GM23248 (cell line): ENCODE results near the gene OR2A2. TPM values are rescaled to one million over a fixed set of nuclear protein-coding genes. Genes with fewer than 3 reads are reported as not detected.

Experiments used
- DNase-seq: peaks from one replicate; pipeline ENCODE4 v3.0.0-alpha.2; 2015
- H2AFZ ChIP-seq: fragments of 200-600 bp; sonication (generic); 2 replicates; pipeline ENCODE4 v1.6.1; 2016; ENCODE audit warnings: antibody characterized with exemption
- H3F3A ChIP-seq: fragments of 200-600 bp; sonication (generic); 2 replicates; pipeline ENCODE4 v1.6.1; 2016; ENCODE audit warnings: mild to moderate bottlenecking, antibody characterized with exemption, mixed run types; ENCODE audit not compliant: insufficient read depth
- H3K27ac ChIP-seq: fragments of 200-600 bp; sonication (generic); 2 replicates; pipeline ENCODE4 v1.5.1; 2016; ENCODE audit warnings: mild to moderate bottlenecking
- H3K27me3 ChIP-seq: fragments of 200-600 bp; sonication (generic); replicated peaks from 2 replicates; pipeline ENCODE4 v1.6.1; 2016; ENCODE audit warnings: mild to moderate bottlenecking; ENCODE audit not compliant: insufficient read depth
- H3K36me3 ChIP-seq: fragments of 200-600 bp; sonication (generic); 2 replicates; pipeline ENCODE4 v1.6.1; 2016; ENCODE audit warnings: low read depth, mild to moderate bottlenecking
- H3K4me1 ChIP-seq: fragments of 200-600 bp; sonication (generic); 2 replicates; pipeline ENCODE4 v1.6.1; 2016; ENCODE audit warnings: mild to moderate bottlenecking; ENCODE audit not compliant: insufficient read depth
- H3K4me2 ChIP-seq: fragments of 200-600 bp; sonication (generic); one replicate; pipeline ENCODE4 v1.6.1; 2016; ENCODE audit warnings: mild to moderate bottlenecking; ENCODE audit not compliant: unreplicated experiment
- H3K4me3 ChIP-seq: fragments of 200-600 bp; sonication (generic); 2 replicates; pipeline ENCODE4 v1.5.1; 2016; ENCODE audit warnings: mild to moderate bottlenecking
- H3K79me2 ChIP-seq: fragments of 200-600 bp; sonication (generic); 2 replicates; pipeline ENCODE4 v1.6.1; 2016; ENCODE audit warnings: mild to moderate bottlenecking; ENCODE audit not compliant: insufficient read depth
- H3K9ac ChIP-seq: fragments of 200-600 bp; sonication (generic); 2 replicates; pipeline ENCODE4 v1.6.1; 2016; ENCODE audit warnings: mild to moderate bottlenecking
- H3K9me2 ChIP-seq: fragments of 200-600 bp; sonication (generic); 2 replicates; pipeline ENCODE4 v1.6.1; 2016; ENCODE audit warnings: mixed run types, mild to moderate bottlenecking, moderate library complexity; ENCODE audit not compliant: insufficient read depth
- H3K9me3 ChIP-seq: fragments of 200-600 bp; sonication (generic); one replicate; pipeline ENCODE4 v1.6.1; 2017; ENCODE audit warnings: low read depth
- H4K20me1 ChIP-seq: fragments of 200-600 bp; sonication (generic); 2 replicates; pipeline ENCODE4 v1.6.0; 2016; ENCODE audit not compliant: insufficient read depth
- EZH2 ChIP-seq: fragments of 200-600 bp; sonication (generic); IDR thresholded peaks from 2 replicates; pipeline ENCODE4 v1.6.1; 2018; ENCODE audit warnings: antibody characterized with exemption, mild to moderate bottlenecking; ENCODE audit not compliant: insufficient read depth, poor library complexity, severe bottlenecking
- EZH2phosphoT487 ChIP-seq: fragments of 200-600 bp; sonication (generic); IDR thresholded peaks from 2 replicates; pipeline ENCODE4 v1.6.1; 2018; ENCODE audit warnings: antibody characterized with exemption, moderate library complexity, mild to moderate bottlenecking, low read depth; ENCODE audit not compliant: insufficient read depth
- WGBS, 2 experiments: methylation state at CpG; one replicate each; pipeline ENCODE4 v1.1.6; 2015 to 2017; ENCODE audit warnings: low lambda C conversion rate in 2 of 2, low coverage in 1 of 2; ENCODE audit errors: missing lambda C conversion rate in 2 of 2; 5-methylcytosine and 5-hydroxymethylcytosine counted together
- in situ Hi-C: fragments of 300-500 bp; cut with MboI; formaldehyde crosslinking; loops from 2 replicates; pipeline ENCODE4 v1.15.0; 2020
- polyA plus RNA-seq: library from polyadenylated mRNA; unstranded; fragments of >200 nt; fragmentation: Nextera tagmentation; extraction: Ambion mirVana; gene quantifications from 2 replicates; pipeline ENCODE4 v1.2.1, GENCODE V29; 2016
- total RNA-seq: library from RNA; depleted of rRNA; stranded (reverse); fragments of >200 nt; shearing (Covaris generic); gene quantifications from 2 replicates; pipeline ENCODE4 v1.2.3, GENCODE V29; 2014; rRNA removed

The OR2A2 gene
- total RNA-seq (not detected in 2 replicates), polyA plus RNA-seq (not detected in 2 replicates)

GRCh38 chr7:144109283-144109682, at the start of gene OR2A2:
Gene OR2A2 (plus strand): TSS chr7:144109583. CDS start chr7:144109583, 0 bp downstream.
- Histone ChIP-seq H3K4me1 (no peaks in the 10 kb centered on the region), H3K9me3 (no peaks in the 10 kb centered on the region), H3K36me3 (no peaks in the 10 kb centered on the region), H3K27me3 (no peaks in the 10 kb centered on the region), H3K4me3 (no peak within 1 kb of the TSS), H2AFZ (no peak within 1 kb of the TSS), H3F3A (no peaks in the 10 kb centered on the region), H3K9me2 (no peaks in the 10 kb centered on the region), H3K27ac (no peak within 1 kb of the TSS), H3K79me2 (no peaks in the 10 kb centered on the region), H3K9ac (no peak within 1 kb of the TSS), H4K20me1 (no peaks in the 10 kb centered on the region), H3K4me2 (no peak within 1 kb of the TSS)
- 59 to 69% methylated on average over 2 of the region's 2 CpGs for WGBS, 2 experiments
- DNase-seq = no peak
- in situ Hi-C loops = no loop called here
- TF ChIP-seq EZH2phosphoT487 (no peak), EZH2 (no peak)

GRCh38 chr7:144063710-144064109, 45.7 kb upstream of the OR2A2 start:
- no peaks in the 10 kb centered on the region for H3K9me3 ChIP-seq
- H3K4me2 ChIP-seq = no peak overlapping the region

GRCh38 chr7:144069511-144069910, 39.9 kb upstream of the OR2A2 start, which contains the start of gene OR2A25:
Gene OR2A25 (plus strand): TSS chr7:144069811. CDS start chr7:144074220, 4,409 bp downstream.
- Histone ChIP-seq H3F3A (no peaks in the 10 kb centered on the region), H3K9me2 (no peaks in the 10 kb centered on the region), H3K79me2 (no peaks in the 10 kb centered on the region), H3K4me2 (no peak within 1 kb of the TSS), H3K36me3 (no peaks in the 10 kb centered on the region), H3K4me3 (no peak within 1 kb of the TSS), H3K27ac (no peak within 1 kb of the TSS), H3K27me3 (0 out of 2 replicates have a peak, but pooled peaks cover 6% of the 10 kb centered on the region), H2AFZ (no peak within 1 kb of the TSS), H3K9ac (no peak within 1 kb of the TSS), H3K9me3 (no peaks in the 10 kb centered on the region), H4K20me1 (no peaks in the 10 kb centered on the region), H3K4me1 (no peaks in the 10 kb centered on the region)
- TF ChIP-seq EZH2 (no peak), EZH2phosphoT487 (no peak)
- WGBS, 2 experiments = 3 to 29% methylated on average over 1 of the region's 1 CpG
- no peak for DNase-seq
- in situ Hi-C loops = no loop called here

More at GRCh38 chr7:144063710-144064109, 45.7 kb upstream of the OR2A2 start:
- Histone ChIP-seq H3K79me2 (no peaks in the 10 kb centered on the region), H3K4me1 (no peaks in the 10 kb centered on the region), H3K9ac (no peak overlapping the region), H3K27me3 (peaks cover 9% of the 10 kb centered on the region; the same call in 1 of the 2 replicates), H3K27ac (no peak overlapping the region), H2AFZ (no peak overlapping the region), H4K20me1 (no peaks in the 10 kb centered on the region), H3K36me3 (no peaks in the 10 kb centered on the region), H3K4me3 (no peak overlapping the region), H3K9me2 (no peaks in the 10 kb centered on the region), H3F3A (no peaks in the 10 kb centered on the region)
- in situ Hi-C loops = no loop called here
- no peak for DNase-seq
- WGBS, 2 experiments = 33 to 36% methylated on average over 3 of the region's 3 CpGs
- TF ChIP-seq EZH2 (no peak), EZH2phosphoT487 (no peak)

GRCh38 chr7:144069953-144070352, 39.4 kb upstream of the OR2A2 start:
- Histone ChIP-seq H2AFZ (no peak overlapping the region), H3F3A (no peaks in the 10 kb centered on the region), H3K36me3 (no peaks in the 10 kb centered on the region), H3K9ac (no peak overlapping the region), H3K9me3 (no peaks in the 10 kb centered on the region), H3K9me2 (no peaks in the 10 kb centered on the region), H3K4me3 (no peak overlapping the region), H3K27me3 (0 out of 2 replicates have a peak, but pooled peaks cover 2% of the 10 kb centered on the region), H3K4me1 (no peaks in the 10 kb centered on the region), H3K79me2 (no peaks in the 10 kb centered on the region), H4K20me1 (no peaks in the 10 kb centered on the region), H3K27ac (no peak overlapping the region), H3K4me2 (no peak overlapping the region)
- WGBS, 2 experiments = 21 to 31% methylated on average over 2 of the region's 2 CpGs
- in situ Hi-C loops = no loop called here
- no peak for DNase-seq
- TF ChIP-seq EZH2phosphoT487 (no peak), EZH2 (no peak)
